ENCODE measurements around the gene KRTAP9-3.
A peak's percentile ranks its signal among the peaks of the same experiment; 100 is the strongest.
"Not testable (repeated sequence)": the region's sequence is repeated elsewhere in the genome, so short reads cannot be mapped to it uniquely, and the experiment has no call there.

KRTAP9-3 gene, protein sequence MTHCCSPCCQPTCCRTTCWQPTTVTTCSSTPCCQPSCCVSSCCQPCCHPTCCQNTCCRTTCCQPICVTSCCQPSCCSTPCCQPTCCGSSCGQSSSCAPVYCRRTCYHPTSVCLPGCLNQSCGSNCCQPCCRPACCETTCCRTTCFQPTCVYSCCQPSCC

DNA sequence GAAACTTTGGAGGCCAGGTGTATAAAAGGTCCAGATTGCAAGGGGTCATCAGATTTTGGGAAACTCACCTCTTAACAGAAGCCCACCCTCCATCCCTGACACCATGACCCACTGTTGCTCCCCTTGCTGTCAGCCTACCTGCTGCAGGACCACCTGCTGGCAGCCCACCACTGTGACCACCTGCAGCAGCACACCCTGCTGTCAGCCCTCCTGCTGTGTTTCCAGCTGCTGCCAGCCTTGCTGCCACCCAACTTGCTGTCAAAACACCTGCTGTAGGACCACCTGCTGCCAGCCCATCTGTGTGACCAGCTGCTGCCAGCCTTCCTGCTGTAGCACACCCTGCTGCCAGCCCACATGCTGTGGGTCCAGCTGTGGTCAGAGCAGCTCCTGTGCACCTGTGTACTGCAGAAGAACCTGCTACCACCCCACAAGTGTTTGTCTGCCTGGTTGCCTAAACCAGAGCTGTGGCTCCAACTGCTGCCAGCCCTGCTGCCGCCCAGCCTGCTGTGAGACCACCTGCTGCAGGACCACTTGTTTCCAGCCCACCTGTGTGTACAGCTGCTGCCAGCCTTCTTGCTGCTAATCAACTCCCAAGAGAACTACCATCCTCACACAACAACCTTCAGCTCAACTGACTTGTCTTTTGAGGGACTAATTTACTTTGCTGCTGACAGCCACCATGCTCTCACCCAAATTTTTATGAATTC is at the start of gene KRTAP9-3:
TSS of gene KRTAP9-3 (plus strand) at position 51 of the 707 bp plus-strand sequence. CDS start at position 104, 53 bp downstream.
- not testable (repeated sequence) for DNase-seq

DNA sequence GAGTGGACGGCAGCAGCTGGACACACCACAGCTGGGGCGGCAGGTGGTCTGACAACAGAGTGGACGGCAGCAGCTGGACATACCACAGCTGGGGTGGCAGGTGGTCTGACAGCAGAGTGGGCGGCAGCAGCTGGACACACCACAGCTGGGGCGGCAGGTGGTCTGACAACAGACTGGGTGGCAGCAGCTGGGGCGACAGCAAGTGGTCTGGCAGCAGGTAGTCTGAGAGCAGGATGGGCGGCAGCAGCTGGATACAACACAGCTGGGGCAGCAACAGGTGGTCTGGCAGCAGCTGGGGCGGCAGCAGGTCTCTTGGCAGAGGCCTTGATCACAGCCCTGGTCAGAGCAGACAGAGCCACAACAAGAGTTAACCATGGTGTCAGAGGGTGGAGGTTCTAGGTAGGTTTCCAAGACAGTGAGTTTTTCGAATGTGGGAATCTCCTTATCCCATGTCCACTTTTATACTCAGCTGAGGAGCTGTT is 47.7 kb upstream of the KRTAP9-3 start, which contains the start of gene KRTAP4-1:
TSS of gene KRTAP4-1 (minus strand) at position 432 of the 482 bp plus-strand sequence. CDS start at position 375, 57 bp downstream.
- no peak for DNase-seq

DNA sequence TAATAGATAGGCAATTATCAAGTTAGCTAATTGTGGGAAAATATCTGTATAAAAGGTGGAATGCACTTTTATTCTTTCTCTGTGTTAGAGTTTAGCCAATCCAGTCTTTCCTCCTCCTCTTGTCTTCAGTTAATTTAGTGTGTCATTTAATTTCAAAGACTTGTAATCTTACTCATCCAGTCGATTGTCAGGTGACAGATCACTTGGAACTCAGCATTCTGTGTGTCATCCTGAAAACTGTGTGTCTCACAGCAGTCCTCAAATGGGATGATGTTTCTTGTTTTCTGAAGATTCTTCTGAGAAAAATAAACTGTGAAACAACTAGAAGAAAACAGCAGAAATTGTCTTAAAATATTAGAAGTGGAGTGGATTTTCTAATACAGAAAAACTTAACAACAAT is 47.2 kb upstream of the KRTAP9-3 start:
- no peak for DNase-seq

DNA sequence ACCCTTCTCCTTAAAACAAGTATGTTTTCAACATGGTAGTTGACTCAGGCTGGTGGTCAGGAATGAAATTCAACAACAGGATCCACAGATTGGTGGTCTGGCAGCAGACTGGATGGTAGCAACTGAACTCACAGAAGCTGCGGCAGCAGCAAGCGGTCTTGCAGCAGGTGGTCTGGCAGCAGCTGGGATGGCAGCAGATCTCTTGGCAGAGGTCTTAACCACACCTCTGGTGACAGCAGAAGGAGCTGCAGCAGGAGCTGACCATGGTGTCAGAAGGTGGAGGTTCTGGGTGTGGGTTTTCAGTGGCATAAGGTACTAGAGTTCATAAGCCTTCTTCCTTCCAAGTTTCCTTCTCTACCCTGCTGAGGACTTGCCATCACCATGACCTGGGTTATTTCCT is 45.4 kb upstream of the KRTAP9-3 start:
- DNase-seq: no peak

GRCh38 chr17:41189837-41190318 is 42.4 kb upstream of the KRTAP9-3 start, which contains the start of gene KRTAP9-1:
TSS of gene KRTAP9-1 (plus strand) at chr17:41189887. CDS start at chr17:41189887, 0 bp downstream.
- DNase-seq: not testable (repeated sequence)

DNA sequence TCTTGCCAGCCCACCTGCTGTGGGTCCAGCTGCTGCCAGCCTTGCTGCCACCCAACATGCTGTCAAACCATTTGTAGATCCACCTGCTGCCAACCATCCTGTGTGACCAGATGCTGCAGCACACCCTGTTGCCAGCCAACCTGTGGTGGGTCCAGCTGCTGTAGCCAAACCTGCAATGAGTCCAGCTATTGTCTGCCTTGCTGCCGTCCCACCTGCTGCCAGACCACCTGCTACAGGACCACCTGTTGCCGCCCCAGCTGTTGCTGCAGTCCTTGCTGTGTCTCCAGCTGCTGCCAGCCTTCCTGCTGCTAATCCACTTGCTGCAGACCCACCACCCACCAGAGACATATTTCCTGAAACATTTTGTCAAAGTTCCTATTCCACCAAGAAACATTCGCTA is 41.9 kb upstream of the KRTAP9-3 start:
- DNase-seq: no peak

GRCh38 chr17:41196068-41196467 is 36.2 kb upstream of the KRTAP9-3 start:
- DNase-seq: no peak

- DNase-seq: no peak
Measured at GRCh38 chr17:41199421-41200078, 32.7 kb upstream of the KRTAP9-3 start.

GRCh38 chr17:41211845-41212466 is 20.3 kb upstream of the KRTAP9-3 start:
- DNase-seq: peak; percentile 50

GRCh38 chr17:41212524-41213169 is 19.6 kb upstream of the KRTAP9-3 start:
- no peak for DNase-seq

- no peak for DNase-seq
Measured at GRCh38 chr17:41215681-41216080, 16.6 kb upstream of the KRTAP9-3 start.

GRCh38 chr17:41223821-41224220 is 8.4 kb upstream of the KRTAP9-3 start:
- DNase-seq: no peak

DNA sequence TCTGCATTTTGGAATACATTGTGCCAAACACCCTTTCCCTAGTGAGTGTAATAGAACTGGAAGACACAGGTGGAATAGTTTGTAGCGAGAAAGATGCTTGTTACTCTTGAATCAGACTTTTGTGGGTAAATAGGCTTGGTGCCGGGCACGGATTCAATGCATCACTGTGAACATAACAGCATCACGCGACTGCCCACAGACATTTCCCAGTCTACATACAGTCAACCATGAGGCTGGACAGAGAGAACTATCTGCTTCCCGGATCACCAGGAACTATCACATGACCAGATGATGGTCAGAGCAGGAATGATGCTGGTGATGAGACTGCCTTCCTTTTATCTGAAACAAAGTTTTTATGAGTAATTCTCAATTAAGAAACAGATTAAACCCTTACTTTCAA is 6.2 kb upstream of the KRTAP9-3 start:
- no peak for DNase-seq

DNA sequence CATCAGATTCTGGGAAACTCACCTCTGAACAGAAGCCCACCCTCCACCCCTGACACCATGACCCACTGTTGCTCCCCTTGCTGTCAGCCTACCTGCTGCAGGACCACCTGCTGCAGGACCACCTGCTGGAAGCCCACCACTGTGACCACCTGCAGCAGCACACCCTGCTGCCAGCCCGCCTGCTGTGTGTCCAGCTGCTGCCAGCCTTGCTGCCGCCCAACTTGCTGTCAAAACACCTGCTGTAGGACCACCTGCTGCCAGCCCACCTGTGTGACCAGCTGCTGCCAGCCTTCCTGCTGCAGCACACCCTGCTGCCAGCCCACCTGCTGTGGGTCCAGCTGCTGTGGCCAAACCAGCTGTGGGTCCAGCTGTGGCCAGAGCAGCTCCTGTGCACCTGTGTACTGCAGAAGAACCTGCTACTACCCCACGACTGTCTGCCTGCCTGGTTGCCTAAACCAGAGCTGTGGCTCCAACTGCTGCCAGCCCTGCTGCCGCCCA is 5.6 kb upstream of the KRTAP9-3 start, which contains the start of gene KRTAP9-2:
TSS of gene KRTAP9-2 (plus strand) at position 51 of the 498 bp plus-strand sequence. CDS start at position 58, 7 bp downstream.
- DNase-seq: not testable (repeated sequence)

- no peak for DNase-seq
Measured at GRCh38 chr17:41230094-41230493, 2.2 kb upstream of the KRTAP9-3 start.

- DNase-seq: no peak
Measured at GRCh38 chr17:41231731-41232130, 518 bp upstream of the KRTAP9-3 start.

- not testable (repeated sequence) for DNase-seq
Measured at GRCh38 chr17:41237116-41237515, 4.9 kb downstream of the KRTAP9-3 start.

GRCh38 chr17:41237949-41238437 is 5.7 kb downstream of the KRTAP9-3 start, which contains the start of gene KRTAP9-8:
TSS of gene KRTAP9-8 (plus strand) at chr17:41237999. CDS start at chr17:41238052, 53 bp downstream.
- DNase-seq: not testable (repeated sequence)

DNA sequence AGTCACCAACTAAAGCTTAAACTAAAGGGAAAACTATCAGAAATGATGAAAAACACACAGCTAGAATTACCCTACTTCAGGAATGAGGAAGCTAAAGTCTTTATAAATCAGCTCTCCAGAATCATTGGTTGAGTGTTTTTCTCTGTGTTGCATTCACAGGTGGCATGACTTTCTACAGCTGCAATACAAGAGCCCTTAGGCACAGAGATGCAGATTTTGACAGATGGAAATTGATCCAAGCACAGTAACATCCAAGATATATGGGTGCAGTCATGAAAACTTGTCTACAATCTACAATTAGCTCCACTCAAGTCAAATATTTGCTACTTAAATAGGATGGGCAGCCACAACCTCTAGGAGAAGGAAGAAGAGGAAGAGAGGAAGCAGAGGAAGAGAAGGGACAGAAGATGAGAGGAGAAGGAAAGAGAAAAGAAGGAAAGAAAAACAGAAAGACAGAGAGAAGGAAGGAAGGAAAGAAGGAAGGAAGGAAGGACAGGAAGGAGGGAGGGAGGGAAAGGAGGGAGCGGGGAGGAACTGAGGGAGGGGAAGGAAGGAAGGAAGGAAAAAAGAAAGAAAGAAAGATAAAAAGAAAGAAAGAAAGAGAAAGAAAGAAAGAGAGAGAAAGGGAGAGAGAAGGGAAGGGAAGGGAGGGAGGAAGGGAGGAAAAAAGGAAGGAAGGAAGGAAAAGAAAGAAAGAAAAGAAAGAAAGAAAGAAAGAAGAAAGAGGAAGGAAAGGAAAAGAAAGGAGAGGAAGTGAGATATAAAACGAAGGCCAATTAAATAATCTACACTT is 14.9 kb downstream of the KRTAP9-3 start:
- DNase-seq: not testable (repeated sequence)

DNA sequence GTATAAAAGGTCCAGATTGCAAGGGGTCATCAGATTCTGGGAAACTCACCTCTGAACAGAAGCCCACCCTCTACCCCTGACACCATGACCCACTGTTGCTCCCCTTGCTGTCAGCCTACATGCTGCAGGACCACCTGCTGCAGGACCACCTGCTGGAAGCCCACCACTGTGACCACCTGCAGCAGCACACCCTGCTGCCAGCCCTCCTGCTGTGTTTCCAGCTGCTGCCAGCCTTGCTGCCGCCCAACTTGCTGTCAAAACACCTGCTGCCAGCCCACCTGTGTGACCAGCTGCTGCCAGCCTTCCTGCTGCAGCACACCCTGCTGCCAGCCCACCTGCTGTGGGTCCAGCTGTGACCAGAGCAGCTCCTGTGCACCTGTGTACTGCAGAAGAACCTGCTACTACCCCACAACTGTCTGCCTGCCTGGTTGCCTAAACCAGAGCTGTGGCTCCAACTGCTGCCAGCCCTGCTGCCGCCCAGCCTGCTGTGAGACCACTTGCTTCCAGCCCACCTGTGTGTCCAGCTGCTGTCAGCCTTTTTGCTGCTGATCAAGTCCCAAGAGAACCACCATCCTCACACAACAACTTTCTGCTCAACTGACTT is 17.5 kb downstream of the KRTAP9-3 start, which contains the start of gene KRTAP9-4:
TSS of gene KRTAP9-4 (plus strand) at position 51 of the 604 bp plus-strand sequence. CDS start at position 85, 34 bp downstream.
- DNase-seq: not testable (repeated sequence)

Measured in EL (cell line).